ENCODE data around the gene KRT4. TPM values are rescaled to one million over a fixed set of nuclear protein-coding genes. Genes with fewer than 3 reads are reported as not detected.

Gene KRT4
- total RNA-seq, 1 donor from 2014 or later = 1,276 TPM

GRCh38 chr12:52831251-52831650, 17.3 kb upstream of the KRT4 start:
- TF ChIP-seq CTCF (conservative IDR thresholded peaks at IDR 0.05) = no peak
- H3K36me3 Mint-ChIP-seq = no peaks in the 10 kb centered on the region
- H3K9me3 Mint-ChIP-seq = no peaks in the 10 kb centered on the region
- DNase-seq (ENCODE audit: extremely low spot score, unreplicated experiment) = no peak
- no peaks in the 10 kb centered on the region for H3K4me1 Mint-ChIP-seq (ENCODE audit: unreplicated experiment)
- peaks cover 19% of the 10 kb centered on the region for H3K27me3 Mint-ChIP-seq
- H3K4me3 Mint-ChIP-seq = no peak overlapping the region
- no peak overlapping the region for H3K27ac Mint-ChIP-seq

GRCh38 chr12:52829986-52830770, 16.3 kb upstream of the KRT4 start:
- H3K27ac Mint-ChIP-seq = no peak overlapping the region
- no peak for DNase-seq (ENCODE audit: extremely low spot score, unreplicated experiment)
- no peaks in the 10 kb centered on the region for H3K4me1 Mint-ChIP-seq (ENCODE audit: unreplicated experiment)
- no peak for TF ChIP-seq CTCF (conservative IDR thresholded peaks at IDR 0.05)
- H3K4me3 Mint-ChIP-seq = no peak overlapping the region
- no peaks in the 10 kb centered on the region for H3K9me3 Mint-ChIP-seq
- no peaks in the 10 kb centered on the region for H3K36me3 Mint-ChIP-seq
- H3K27me3 Mint-ChIP-seq = peaks cover 14% of the 10 kb centered on the region

GRCh38 chr12:52828591-52829021, 14.7 kb upstream of the KRT4 start:
- Mint-ChIP-seq H3K9me3 (no peaks in the 10 kb centered on the region), H3K4me1 (ENCODE audit: unreplicated experiment) (no peaks in the 10 kb centered on the region), H3K27me3 (peaks cover 14% of the 10 kb centered on the region), H3K36me3 (no peaks in the 10 kb centered on the region), H3K4me3 (no peak overlapping the region), H3K27ac (no peak overlapping the region)
- TF ChIP-seq CTCF (conservative IDR thresholded peaks at IDR 0.05) = no peak
- DNase-seq (ENCODE audit: extremely low spot score, unreplicated experiment) = no peak

GRCh38 chr12:52828156-52828555, 14.2 kb upstream of the KRT4 start:
- Mint-ChIP-seq H3K27me3 (peaks cover 16% of the 10 kb centered on the region), H3K9me3 (no peaks in the 10 kb centered on the region), H3K4me3 (no peak overlapping the region), H3K4me1 (ENCODE audit: unreplicated experiment) (no peaks in the 10 kb centered on the region), H3K36me3 (no peaks in the 10 kb centered on the region), H3K27ac (no peak overlapping the region)
- TF ChIP-seq CTCF (conservative IDR thresholded peaks at IDR 0.05) = no peak
- no peak for DNase-seq (ENCODE audit: extremely low spot score, unreplicated experiment)

GRCh38 chr12:52827499-52828090, 13.7 kb upstream of the KRT4 start:
- Mint-ChIP-seq H3K27me3 (peaks cover 18% of the 10 kb centered on the region), H3K27ac (no peak overlapping the region), H3K4me3 (no peak overlapping the region), H3K4me1 (ENCODE audit: unreplicated experiment) (no peaks in the 10 kb centered on the region), H3K9me3 (no peaks in the 10 kb centered on the region), H3K36me3 (no peaks in the 10 kb centered on the region)
- no peak for TF ChIP-seq CTCF (conservative IDR thresholded peaks at IDR 0.05)
- no peak for DNase-seq (ENCODE audit: extremely low spot score, unreplicated experiment)
